GM12878 (cell line): Measurements from ENCODE around the gene MPC1. TPM values are rescaled to one million over a fixed set of nuclear protein-coding genes. Genes with fewer than 3 reads are reported as not detected.

ENCODE experiments used
- BACH1 ChIP-seq: fragments of 450-650 bp; IDR thresholded peaks from 2 replicates; pipeline ENCODE4 v1.6.1; 2017; ENCODE audit warnings: mild to moderate bottlenecking, borderline replicate concordance
- BMI1 ChIP-seq: fragments of 450-650 bp; IDR thresholded peaks from 2 replicates; pipeline ENCODE4 v1.6.1; 2016; ENCODE audit warnings: mild to moderate bottlenecking, moderate library complexity, borderline replicate concordance
- BRCA1 ChIP-seq: IDR thresholded peaks from 2 replicates; pipeline ENCODE4 v1.6.1; 2011; ENCODE audit warnings: low read depth, low read length, improper control_type of control experiment
- CBX5 ChIP-seq: sonication (generic); IDR thresholded peaks from 2 replicates; pipeline ENCODE4 v1.6.1; 2016; ENCODE audit warnings: low read depth, moderate library complexity, mild to moderate bottlenecking, inconsistent platforms
- EP300 ChIP-seq, 2 experiments: fragments of 150-350 bp in 1 of 2; IDR thresholded peaks; 2 replicates each; pipeline ENCODE4 v1.6.1; 2011 to 2012; ENCODE audit warnings: low read depth in 2 of 2, low read length in 2 of 2, borderline replicate concordance in 1 of 2, improper control_type of control experiment in 1 of 2, inconsistent platforms in 1 of 2; ENCODE audit not compliant: control insufficient read depth in 1 of 2
- ETV6 ChIP-seq, 2 experiments: fragments of 450-650 bp in 1 of 2; IDR thresholded peaks in 1 of 2; conservative IDR thresholded peaks in 1 of 2; 2 replicates each; pipeline ENCODE4 v1.6.1; 2014; ENCODE audit warnings: antibody characterized with exemption in 1 of 2, borderline replicate concordance in 1 of 2, low read depth in 1 of 2, mild to moderate bottlenecking in 1 of 2, moderate library complexity in 1 of 2
- HCFC1 ChIP-seq: fragments of 150-350 bp; IDR thresholded peaks from 2 replicates; pipeline ENCODE4 v1.6.1; 2014; ENCODE audit warnings: low read length
- HDAC6 ChIP-seq: fragments of 200-600 bp; sonication (generic); IDR thresholded peaks from one replicate; pipeline ENCODE4 v1.8.0; 2017; ENCODE audit warnings: antibody characterized with exemption; ENCODE audit not compliant: unreplicated experiment
- IRF4 ChIP-seq: IDR thresholded peaks from 2 replicates; pipeline ENCODE4 v1.6.1; 2011; ENCODE audit warnings: low read depth, low read length
- KAT2A ChIP-seq: conservative IDR thresholded peaks from 2 replicates; pipeline ENCODE4 v1.6.1; 2011; ENCODE audit warnings: low read depth, low read length; ENCODE audit not compliant: control insufficient read depth
- KDM1A ChIP-seq: fragments of 200-600 bp; sonication (generic); IDR thresholded peaks from 2 replicates; pipeline ENCODE4 v1.6.1; 2016; ENCODE audit warnings: borderline replicate concordance
- MLLT1 ChIP-seq: fragments of 450-650 bp; IDR thresholded peaks from 2 replicates; pipeline ENCODE4 v1.6.1; 2016; ENCODE audit warnings: mild to moderate bottlenecking
- NFIC ChIP-seq: IDR thresholded peaks from 2 replicates; pipeline ENCODE4 v1.6.1; 2012; ENCODE audit warnings: low read depth, mild to moderate bottlenecking, inconsistent platforms, low read length, moderate library complexity
- POU2F2 ChIP-seq: IDR thresholded peaks from 3 replicates; pipeline ENCODE4 v1.6.1; 2011; ENCODE audit warnings: low read depth, mild to moderate bottlenecking, low read length, borderline replicate concordance
- RCOR1 ChIP-seq: conservative IDR thresholded peaks from 2 replicates; pipeline ENCODE4 v1.6.1; 2012; ENCODE audit warnings: low read depth, low read length, improper control_type of control experiment
- RUNX3 ChIP-seq: IDR thresholded peaks from 2 replicates; pipeline ENCODE4 v1.6.1; 2012; ENCODE audit warnings: low read length, inconsistent platforms
- SMAD5 ChIP-seq: IDR thresholded peaks from 2 replicates; pipeline ENCODE4 v1.6.1; 2016; ENCODE audit warnings: antibody characterized with exemption, low read depth
- TARDBP ChIP-seq: IDR thresholded peaks from 2 replicates; pipeline ENCODE4 v1.6.1; 2016; ENCODE audit warnings: borderline replicate concordance
- TCF7 ChIP-seq: IDR thresholded peaks from 2 replicates; pipeline ENCODE4 v1.6.1; 2014; ENCODE audit warnings: antibody characterized with exemption, borderline replicate concordance
- YY1 ChIP-seq: IDR thresholded peaks from 2 replicates; pipeline ENCODE4 v1.6.1; 2011; ENCODE audit warnings: low read depth, mild to moderate bottlenecking, low read length
- ZBTB11 ChIP-seq: fragments of 450-650 bp; formaldehyde crosslinking; IDR thresholded peaks from 2 replicates; pipeline ENCODE4 v1.5.0; 2022; ENCODE audit warnings: mild to moderate bottlenecking, missing genetic modification characterization
- ZNF274 ChIP-seq: IDR thresholded peaks from one replicate; pipeline ENCODE4 v1.8.0; 2011; ENCODE audit not compliant: insufficient read length, insufficient read depth
- ZNF622 ChIP-seq: fragments of 450-650 bp; IDR thresholded peaks from 2 replicates; pipeline ENCODE4 v1.6.1; 2017; ENCODE audit warnings: mild to moderate bottlenecking, inconsistent platforms
- polyA plus RNA-seq, 11 experiments: library from polyadenylated mRNA; depleted of rRNA in 4 of 11; unstranded in 6 of 11; stranded (reverse) in 5 of 11; fragments of >200 nt; fragmentation: Nextera tagmentation in 4 of 11; fragmentation: Illumina TruSeq in 1 of 11; extraction: Ambion mirVana in 4 of 11; extraction: Trizol in 1 of 11; gene quantifications; 1 replicate in 1 of 11; 2 replicates in 10 of 11; pipeline versions ENCODE4 v1.2.1 to v1.2.3, GENCODE V29; 2011 to 2016; ENCODE audit warnings: inconsistent platforms in 2 of 11, missing spikeins in 2 of 11, low read depth in 1 of 11
- total RNA-seq, 4 experiments: library from RNA; depleted of rRNA in 3 of 4; stranded (reverse); fragments of >200 nt in 3 of 4; fragmentation: Illumina TruSeq in 1 of 4; extraction: Trizol in 1 of 4; gene quantifications; 2 replicates each; pipeline versions ENCODE4 v1.2.1 to v1.2.3, GENCODE V29; 2013 to 2021
- TF ChIP-seq, protein P1 (sequence below), 3 experiments: IDR thresholded peaks in 2 of 3; conservative IDR thresholded peaks in 1 of 3; 2 replicates each; pipeline ENCODE4 v1.5.1; 2011; ENCODE audit warnings: low read depth in 3 of 3, low read length in 3 of 3, mild to moderate bottlenecking in 3 of 3, control low read depth in 2 of 3, moderate library complexity in 2 of 3, inconsistent platforms in 1 of 3, mixed read lengths in 1 of 3; ENCODE audit not compliant: control insufficient read depth in 2 of 3, insufficient read depth in 1 of 3; ENCODE audit errors: extremely low read depth in 1 of 3

The MPC1 gene
- total and polyA plus RNA-seq, 10 of the 15 experiments (the other 5 are each of a cell fraction or from before 2014, with no cell fraction given), result 53.2 to 177 (median 78.8) TPM

DNA sequence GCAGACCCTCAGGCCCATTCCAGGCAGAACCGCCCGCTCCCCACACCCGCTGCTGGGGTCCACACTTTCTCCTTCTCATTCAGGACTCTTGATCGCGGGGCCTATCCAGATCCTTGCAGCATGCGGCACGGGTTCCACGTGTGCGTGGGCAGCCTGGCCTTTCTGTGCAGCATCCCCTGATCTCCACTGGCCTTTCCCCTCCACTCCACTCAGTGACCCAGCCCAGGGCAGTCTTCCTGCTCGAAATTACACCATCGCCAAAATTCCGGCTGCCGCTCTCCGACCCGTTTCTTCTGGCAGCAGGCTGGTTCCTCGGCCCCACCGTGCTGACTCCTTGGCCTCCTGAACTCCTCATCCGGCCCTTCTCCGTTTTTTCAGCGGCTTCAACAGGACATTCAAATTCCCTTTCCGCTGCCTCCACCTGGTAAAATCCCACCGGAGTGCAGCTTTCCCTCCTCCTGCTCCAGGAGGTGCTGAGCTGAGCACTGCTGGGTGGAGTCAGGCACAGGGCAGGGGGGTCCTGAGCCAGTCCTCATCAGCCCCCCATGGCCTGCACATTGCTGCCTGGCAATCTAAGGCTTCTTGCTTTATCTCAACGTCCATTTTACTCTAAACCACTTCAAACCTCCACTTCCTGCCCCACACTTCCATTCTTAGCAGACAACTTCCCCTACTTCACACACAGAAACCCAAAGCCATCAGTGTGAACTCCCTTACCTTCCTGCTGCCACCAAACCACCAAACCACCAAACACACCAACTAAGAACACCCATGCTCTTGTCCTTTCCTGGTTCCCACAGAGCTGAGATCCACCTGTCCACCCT is 49.4 kb downstream of the MPC1 start (continued):
- TF ChIP-seq, protein P1, sequence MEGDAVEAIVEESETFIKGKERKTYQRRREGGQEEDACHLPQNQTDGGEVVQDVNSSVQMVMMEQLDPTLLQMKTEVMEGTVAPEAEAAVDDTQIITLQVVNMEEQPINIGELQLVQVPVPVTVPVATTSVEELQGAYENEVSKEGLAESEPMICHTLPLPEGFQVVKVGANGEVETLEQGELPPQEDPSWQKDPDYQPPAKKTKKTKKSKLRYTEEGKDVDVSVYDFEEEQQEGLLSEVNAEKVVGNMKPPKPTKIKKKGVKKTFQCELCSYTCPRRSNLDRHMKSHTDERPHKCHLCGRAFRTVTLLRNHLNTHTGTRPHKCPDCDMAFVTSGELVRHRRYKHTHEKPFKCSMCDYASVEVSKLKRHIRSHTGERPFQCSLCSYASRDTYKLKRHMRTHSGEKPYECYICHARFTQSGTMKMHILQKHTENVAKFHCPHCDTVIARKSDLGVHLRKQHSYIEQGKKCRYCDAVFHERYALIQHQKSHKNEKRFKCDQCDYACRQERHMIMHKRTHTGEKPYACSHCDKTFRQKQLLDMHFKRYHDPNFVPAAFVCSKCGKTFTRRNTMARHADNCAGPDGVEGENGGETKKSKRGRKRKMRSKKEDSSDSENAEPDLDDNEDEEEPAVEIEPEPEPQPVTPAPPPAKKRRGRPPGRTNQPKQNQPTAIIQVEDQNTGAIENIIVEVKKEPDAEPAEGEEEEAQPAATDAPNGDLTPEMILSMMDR (IDR thresholded peaks at IDR 0.05 in 2 of 3, conservative IDR thresholded peaks at IDR 0.05 in 1 of 3; ENCODE audit: control insufficient read depth in 2 of 3, extremely low read depth in 1 of 3, insufficient read depth in 1 of 3, low read depth in 3 of 3, low read length in 3 of 3), result no peak
- TF ChIP-seq BACH1, result peak; percentile 66; the same call in 1 of the 2 replicates
- no peak for TF ChIP-seq ZNF274
- no peak for TF ChIP-seq KDM1A
- no peak for TF ChIP-seq ZNF622
- peak; percentile 72; the same call in 1 of the 2 replicates for TF ChIP-seq NFIC
- peak; percentile 95 for TF ChIP-seq MLLT1
- 0 out of 2 replicates have a peak, but pooled peaks have one; percentile 36 for TF ChIP-seq RCOR1
- TF ChIP-seq BRCA1, result no peak
- peak; percentile 26; the same call in 1 of the 3 replicates for TF ChIP-seq POU2F2
- peak; percentile 90 for TF ChIP-seq TCF7
- TF ChIP-seq TARDBP, result 0 out of 2 replicates have a peak, but pooled peaks have one; percentile 59
- no peak for TF ChIP-seq KAT2A
- peak; percentile 94 for TF ChIP-seq RUNX3
- no peak for TF ChIP-seq HCFC1
- peak; percentile 47; the same call in 1 of the 2 replicates for TF ChIP-seq IRF4
- peak in 1 of 2 experiments; percentile 95; a peak in 2 of 4 replicates for TF ChIP-seq ETV6 (conservative IDR thresholded peaks at IDR 0.05 in 1 of 2, IDR thresholded peaks at IDR 0.05 in 1 of 2; ENCODE audit: borderline replicate concordance in 1 of 2, low read depth in 1 of 2)
- TF ChIP-seq SMAD5, result no peak
- peak; percentile 31 to 51; a peak in 2 of 4 replicates for TF ChIP-seq EP300 (IDR thresholded peaks at IDR 0.05; ENCODE audit: borderline replicate concordance in 1 of 2, control insufficient read depth in 1 of 2, low read depth in 2 of 2, low read length in 2 of 2)
- TF ChIP-seq BMI1, result no peak; the same call in 1 of the 2 replicates
- TF ChIP-seq HDAC6, result no peak
- no peak for TF ChIP-seq CBX5
- TF ChIP-seq ZBTB11, result no peak
- TF ChIP-seq YY1, result peak; percentile 83
